Astrocyte of the spinal cord (primary cell): ENCODE results near the gene CTNNA2.
"Not testable (repeated sequence)": the region's sequence is repeated elsewhere in the genome, so short reads cannot be mapped to it uniquely, and the experiment has no call there.

Experiments used
- DNase-seq: peaks from one replicate; pipeline ENCODE4 v3.0.0; 2011; ENCODE audit warnings: low read depth, low spot score
- H3K4me3 ChIP-seq: 2 replicates; pipeline ENCODE4 v1.5.1; 2011; ENCODE audit warnings: low read depth, mild to moderate bottlenecking, low read length, moderate library complexity
- in situ Hi-C: cut with HindIII; loops from 2 replicates; pipeline ENCODE4 v1.10.0; 2017; ENCODE audit warnings: low sequenced_read_pairs
- TF ChIP-seq, protein P1 (sequence below): IDR thresholded peaks from 2 replicates; pipeline ENCODE4 v1.5.1; 2012; ENCODE audit warnings: low read depth, mild to moderate bottlenecking, low read length, inconsistent platforms

CTNNA2 gene

DNA sequence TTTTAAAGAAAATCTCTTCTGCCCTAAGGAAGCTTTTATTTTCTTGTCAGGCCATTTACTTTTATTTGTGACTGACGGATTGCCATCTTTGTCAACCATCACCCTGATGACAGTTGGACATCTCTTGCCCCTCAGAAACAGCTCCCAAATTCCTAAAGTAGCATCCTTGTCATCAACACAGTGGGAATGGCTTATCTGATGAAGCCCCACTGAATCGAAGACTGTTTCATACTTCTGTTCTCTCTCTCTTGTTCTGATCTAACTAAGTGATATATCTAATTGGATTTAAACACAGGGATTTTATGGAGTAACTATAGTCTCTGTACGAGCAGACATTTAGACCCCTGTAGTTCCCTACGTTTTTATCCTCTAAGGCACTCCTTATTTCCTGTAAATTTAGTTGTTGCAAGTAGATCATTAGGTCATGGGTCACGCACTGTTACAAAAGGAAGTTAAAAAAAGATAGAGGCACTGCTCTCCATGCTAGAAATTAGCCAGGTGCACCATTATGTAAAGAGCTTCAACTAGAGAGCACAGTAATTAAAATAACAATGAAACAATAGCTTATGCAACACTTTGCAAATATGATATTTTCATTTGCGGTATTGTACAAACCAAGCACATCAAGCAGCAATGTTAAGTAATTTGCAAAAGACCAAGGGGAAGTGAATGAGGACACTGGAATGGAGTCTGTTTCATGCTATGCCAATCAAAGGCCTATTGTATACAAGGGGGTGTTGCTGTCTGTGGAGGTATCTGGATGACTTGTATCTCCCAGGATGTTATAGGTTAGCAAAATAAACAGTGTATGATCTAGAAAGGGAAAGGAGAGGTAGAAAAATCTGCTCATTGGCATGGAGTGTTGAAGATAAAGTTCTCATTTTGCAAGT lies 507.0 kb downstream of the CTNNA2 start:
- DNase-seq, result no peak
- in situ Hi-C loops, result no loop called here
- TF ChIP-seq, protein P1, sequence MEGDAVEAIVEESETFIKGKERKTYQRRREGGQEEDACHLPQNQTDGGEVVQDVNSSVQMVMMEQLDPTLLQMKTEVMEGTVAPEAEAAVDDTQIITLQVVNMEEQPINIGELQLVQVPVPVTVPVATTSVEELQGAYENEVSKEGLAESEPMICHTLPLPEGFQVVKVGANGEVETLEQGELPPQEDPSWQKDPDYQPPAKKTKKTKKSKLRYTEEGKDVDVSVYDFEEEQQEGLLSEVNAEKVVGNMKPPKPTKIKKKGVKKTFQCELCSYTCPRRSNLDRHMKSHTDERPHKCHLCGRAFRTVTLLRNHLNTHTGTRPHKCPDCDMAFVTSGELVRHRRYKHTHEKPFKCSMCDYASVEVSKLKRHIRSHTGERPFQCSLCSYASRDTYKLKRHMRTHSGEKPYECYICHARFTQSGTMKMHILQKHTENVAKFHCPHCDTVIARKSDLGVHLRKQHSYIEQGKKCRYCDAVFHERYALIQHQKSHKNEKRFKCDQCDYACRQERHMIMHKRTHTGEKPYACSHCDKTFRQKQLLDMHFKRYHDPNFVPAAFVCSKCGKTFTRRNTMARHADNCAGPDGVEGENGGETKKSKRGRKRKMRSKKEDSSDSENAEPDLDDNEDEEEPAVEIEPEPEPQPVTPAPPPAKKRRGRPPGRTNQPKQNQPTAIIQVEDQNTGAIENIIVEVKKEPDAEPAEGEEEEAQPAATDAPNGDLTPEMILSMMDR, result no peak
- no peak overlapping the region for H3K4me3 ChIP-seq

DNA sequence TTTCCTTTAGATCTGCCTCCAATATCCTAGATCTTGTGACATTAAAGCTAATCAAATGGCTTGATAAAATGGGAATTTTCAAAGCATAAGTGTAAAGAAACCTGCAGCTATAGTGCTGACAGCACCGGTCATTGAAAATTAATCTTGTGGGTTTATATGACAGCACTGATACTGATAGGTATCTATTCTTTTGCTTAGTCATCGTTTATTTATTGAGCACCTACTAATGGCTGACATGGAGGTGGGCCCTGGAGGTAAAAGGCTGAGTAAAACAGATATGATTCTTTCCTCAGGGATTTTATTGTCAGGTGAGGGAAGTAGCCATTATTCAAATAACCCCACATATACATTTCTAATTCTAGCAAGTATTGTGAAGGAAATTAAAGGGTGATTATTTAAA lies 509.2 kb downstream of the CTNNA2 start:
- in situ Hi-C loops, result no loop called here

GRCh38 chr2:80026040-80026729 lies 513.3 kb downstream of the CTNNA2 start:
- in situ Hi-C loops, result no loop called here
- TF ChIP-seq, protein P1, result no peak
- no peak for DNase-seq
- H3K4me3 ChIP-seq, result no peak overlapping the region

More for the DNA sequence above, 509.2 kb downstream of the CTNNA2 start:
- no peak for DNase-seq
- no peak overlapping the region for H3K4me3 ChIP-seq
- TF ChIP-seq, protein P1, result no peak

DNA sequence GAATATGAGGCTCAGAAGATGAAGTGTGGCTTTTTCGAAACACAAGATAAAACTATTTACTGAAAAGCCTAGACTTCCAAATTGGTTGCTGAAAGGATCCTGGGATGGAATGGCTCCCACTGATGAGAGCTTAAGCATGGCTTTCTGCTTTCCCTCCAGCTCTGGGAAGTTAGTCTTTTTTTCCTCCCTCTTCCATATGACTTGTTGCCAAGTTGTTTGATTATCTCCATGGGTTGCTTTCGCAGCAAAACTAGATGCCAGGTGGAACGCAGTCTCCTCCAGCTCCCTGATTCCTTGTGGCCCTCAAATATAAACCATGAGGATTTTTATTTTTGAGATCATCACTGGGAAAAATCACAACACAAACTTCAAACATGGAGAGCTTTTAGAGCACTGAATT lies 515.2 kb downstream of the CTNNA2 start:
- TF ChIP-seq, protein P1, result no peak
- in situ Hi-C loops, result no loop called here
- H3K4me3 ChIP-seq, result no peak overlapping the region
- no peak for DNase-seq

- no peak for DNase-seq
- H3K4me3 ChIP-seq, result no peak overlapping the region
- in situ Hi-C loops, result no loop called here
- TF ChIP-seq, protein P1, result no peak
Measured at GRCh38 chr2:80028584-80028983, 515.7 kb downstream of the CTNNA2 start.

DNA sequence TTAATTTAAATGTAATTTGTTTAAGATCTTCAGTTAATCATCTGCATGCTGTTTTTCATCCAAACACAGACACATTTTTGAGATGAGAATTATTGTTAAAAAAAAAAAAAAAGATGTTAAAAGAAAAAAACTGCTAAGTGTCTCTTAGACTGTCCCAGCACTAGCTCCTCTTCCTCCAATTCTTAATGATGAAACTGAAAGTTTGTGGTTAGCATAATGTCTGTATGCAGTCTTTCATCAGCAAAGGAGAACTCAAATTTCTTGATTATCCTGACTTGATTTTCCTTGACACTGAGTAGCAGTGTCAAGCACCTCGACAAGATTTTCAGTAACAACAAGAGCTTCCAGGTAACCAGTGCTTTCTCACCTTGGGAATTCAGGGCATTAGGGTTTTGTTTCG lies 517.3 kb downstream of the CTNNA2 start:
- TF ChIP-seq, protein P1, result no peak
- DNase-seq, result no peak
- in situ Hi-C loops, result no loop called here

DNA sequence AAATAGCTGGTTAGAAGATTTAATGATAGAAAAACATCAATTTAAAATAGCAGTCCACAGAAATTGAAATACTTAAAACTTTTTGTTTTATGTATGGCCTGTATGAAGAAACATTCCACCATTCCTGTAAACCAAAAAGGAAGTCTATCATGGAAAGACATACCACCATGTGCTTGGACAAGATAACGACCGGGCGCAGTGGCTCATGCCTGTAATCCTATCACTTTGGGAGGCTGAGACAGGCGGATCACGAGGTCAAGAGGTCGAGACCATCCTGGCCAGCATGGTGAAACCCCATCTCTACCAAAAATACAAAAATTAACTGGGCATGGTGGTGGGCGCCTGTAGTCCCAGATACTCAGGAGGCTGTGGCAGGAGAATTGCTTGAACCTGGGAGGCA lies 519.8 kb downstream of the CTNNA2 start:
- in situ Hi-C loops, H3K4me3 ChIP-seq, DNase-seq: not testable (repeated sequence)

More for the DNA sequence above, 517.3 kb downstream of the CTNNA2 start:
- no peak overlapping the region for H3K4me3 ChIP-seq
